HG03457 (cell line): ENCODE data around the gene FAM234B.
A peak's percentile ranks its signal among the peaks of the same experiment; 100 is the strongest.

Source experiments
- ATAC-seq: cut with Tn5 transposase; IDR thresholded peaks from one replicate; pipeline ENCODE4 v1.9.1; 2021; ENCODE audit warnings: moderate number of reproducible peaks; ENCODE audit not compliant: unreplicated experiment

The FAM234B gene

DNA sequence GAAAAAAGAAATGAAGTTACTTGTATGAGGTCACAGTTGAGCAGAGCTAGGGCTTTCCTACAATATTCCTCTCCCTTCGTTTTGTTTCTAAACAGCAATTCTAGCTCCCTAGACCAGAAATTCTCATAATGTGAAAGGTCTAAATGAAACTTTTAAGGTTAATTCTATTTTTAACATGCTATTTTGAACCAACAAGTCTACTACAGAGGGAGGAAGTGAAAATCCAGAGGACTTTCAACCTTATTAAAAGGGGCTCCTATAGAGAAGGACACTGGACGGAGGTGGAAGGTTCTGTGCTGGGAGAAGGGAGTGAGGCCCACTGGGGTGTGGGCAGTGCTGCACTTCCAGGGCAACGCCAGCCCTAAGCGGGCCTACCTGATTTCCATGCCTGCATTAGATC is 45.9 kb downstream of the FAM234B start:
- ATAC-seq = no peak

- no peak for ATAC-seq
These were observed 47.7 kb downstream of the FAM234B start for GRCh38 chr12:13091832-13092231.

- no peak for ATAC-seq
These were observed 49.1 kb downstream of the FAM234B start for GRCh38 chr12:13093191-13093847.

- ATAC-seq = no peak
These were observed 49.7 kb downstream of the FAM234B start for GRCh38 chr12:13093848-13094220.

DNA sequence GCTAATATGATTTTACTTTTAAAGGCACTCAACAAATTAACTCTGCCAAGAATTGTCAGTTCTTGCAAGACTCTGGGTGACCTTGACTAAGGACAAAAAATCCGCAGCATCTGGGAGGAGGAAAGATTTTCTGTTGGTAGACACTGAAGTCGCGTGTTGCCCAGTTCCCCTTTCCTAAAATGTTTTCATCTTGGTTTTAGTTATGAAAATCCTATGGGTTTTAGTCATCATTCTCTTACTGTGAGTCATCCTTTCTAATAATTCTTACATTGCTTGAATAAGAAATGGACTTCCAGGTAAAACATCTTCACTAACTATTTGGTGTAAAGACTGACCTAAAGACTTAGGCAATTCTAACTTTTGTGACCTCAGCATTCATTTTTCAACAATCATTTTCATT is 50.2 kb downstream of the FAM234B start:
- ATAC-seq = no peak

- ATAC-seq = no peak
These were observed 51.2 kb downstream of the FAM234B start for GRCh38 chr12:13095266-13095995.

- ATAC-seq = no peak
These were observed 53.4 kb downstream of the FAM234B start for GRCh38 chr12:13097491-13098011.

- no peak for ATAC-seq
These were observed 55.1 kb downstream of the FAM234B start for GRCh38 chr12:13099066-13099843.

- no peak for ATAC-seq
These were observed 55.8 kb downstream of the FAM234B start for GRCh38 chr12:13099844-13100604.

GRCh38 chr12:13100605-13100881 is 56.4 kb downstream of the FAM234B start:
- ATAC-seq = no peak

DNA sequence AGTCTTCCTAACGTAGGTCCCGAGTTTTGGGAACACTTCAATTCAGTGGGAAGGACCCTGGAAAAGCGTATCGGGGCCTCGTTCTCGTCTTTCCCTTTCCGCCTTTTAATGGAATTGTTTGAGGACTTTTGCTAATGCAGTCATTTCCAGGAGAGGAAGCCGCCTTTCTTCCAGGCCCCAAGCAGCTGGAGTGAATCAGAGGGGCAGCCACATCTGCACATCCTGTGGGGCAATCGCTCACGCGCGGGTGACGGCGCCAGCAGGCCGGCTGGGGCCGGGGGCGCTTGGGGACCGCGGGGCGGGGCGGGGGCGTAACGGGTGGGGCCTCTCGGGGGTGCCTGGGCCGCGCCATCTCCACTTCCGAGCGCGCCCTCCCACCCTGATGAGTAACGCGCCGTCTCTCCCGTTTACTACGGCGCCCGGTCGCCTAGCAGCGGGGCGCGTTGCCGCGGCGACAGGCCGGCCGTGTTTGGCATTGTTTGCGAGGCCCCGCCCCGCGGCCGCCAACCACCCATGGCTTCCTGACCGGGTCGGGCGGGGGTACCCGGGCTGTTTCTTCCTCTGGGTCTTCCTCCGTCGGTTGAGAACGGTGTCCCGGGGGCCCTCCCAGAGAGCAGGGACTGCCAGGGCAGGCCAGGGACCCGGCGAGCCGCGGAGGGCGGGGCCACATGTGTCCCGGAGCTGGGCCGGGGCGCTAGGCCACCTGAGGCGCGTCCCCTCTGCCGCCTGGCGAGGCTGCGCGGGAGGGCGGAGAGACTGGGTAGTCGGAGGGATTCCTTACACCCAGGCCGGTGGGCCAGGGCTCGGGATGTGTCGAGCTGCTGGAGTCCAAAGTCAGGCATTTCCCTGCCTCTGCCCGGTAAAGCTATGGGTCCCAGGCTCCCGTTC is 56.9 kb downstream of the FAM234B start:
- peak; percentile 77 for ATAC-seq

DNA sequence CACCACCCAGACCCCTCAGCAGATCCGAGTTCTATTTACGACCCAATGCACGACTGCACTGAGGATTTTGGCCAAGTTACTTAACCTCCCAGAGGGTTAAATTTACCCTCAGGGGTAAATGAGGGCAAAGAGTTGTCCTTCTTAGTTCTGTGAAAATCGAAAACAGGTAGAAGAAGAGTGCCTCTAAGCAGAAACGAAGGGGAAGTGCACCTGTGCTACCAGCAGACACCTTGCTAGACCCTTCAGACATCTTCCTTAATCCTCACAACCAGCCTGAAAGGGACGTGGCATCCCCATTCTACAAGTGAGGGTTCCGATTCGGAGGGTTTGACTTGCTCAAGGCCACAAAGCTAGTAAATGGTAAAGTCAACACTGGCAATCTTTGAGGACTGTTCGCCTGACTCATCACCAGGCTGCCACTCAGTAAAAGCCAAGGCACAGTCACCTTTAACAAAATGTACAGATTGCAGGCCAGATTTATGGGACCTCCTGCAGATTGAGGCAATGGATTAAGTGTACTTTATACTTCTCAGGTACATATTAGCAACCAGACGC is 57.7 kb downstream of the FAM234B start:
- no peak for ATAC-seq

DNA sequence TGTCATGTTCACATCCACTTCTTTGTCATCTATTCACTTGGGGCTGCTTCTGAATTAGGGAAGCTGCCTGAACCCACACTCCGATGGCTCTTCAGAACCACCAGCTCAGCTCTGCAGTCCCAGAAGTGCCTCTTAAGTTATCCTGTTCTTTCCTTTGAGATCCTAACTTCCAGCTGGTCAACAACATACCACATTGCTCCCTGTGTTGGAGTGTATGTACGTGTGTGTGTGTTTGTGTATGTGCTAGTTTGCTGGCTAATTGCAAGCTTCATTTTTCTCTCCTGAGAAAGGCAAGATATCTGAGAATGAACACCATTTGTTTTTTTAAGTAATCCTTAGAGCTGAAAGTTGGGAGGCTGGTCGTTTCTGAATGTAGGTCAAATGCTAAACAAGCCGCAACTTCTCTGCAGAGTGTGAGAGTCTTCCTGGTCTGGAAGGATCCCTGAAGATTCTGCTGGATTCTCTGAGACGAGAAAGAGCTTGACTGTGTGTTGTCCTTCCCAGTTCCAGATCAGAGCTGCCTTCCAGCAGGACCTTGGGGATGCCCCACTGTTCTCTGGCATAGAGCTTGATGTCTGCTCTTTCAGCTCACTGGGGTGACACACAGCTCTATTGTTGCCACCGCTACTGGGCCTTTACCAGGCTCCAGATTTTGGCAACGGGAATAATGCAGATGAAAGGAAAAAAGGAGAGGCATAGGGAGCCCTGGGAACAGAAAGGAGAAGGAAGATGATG is 58.4 kb downstream of the FAM234B start:
- no peak for ATAC-seq

- ATAC-seq = no peak
These were observed 59.3 kb downstream of the FAM234B start, which contains the start of gene GSG1 for GRCh38 chr12:13103391-13104033. Gene GSG1, minus strand, starts transcription at chr12:13103667. Its CDS starts 155 bp downstream, at chr12:13103512.

- no peak for ATAC-seq
These were observed 60.2 kb downstream of the FAM234B start for GRCh38 chr12:13104409-13104808.

DNA sequence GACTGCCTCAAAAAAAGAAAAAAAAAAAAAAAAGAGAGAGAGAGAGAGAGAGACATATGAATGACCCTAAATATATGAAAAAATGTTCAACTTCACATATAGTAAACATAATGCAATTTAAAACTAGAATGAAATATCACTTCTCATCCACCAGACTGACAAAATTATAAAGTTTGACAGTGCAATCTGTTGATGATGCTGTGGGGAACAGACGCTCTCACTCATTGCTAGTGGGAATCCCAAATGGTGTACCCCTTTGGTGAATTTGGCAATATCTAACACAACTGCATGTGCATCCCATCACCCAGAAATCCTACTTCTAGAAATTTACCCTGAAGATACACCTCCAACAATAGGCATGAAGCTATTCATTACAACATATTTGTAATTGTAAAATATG is 61.6 kb downstream of the FAM234B start:
- ATAC-seq = no peak

GRCh38 chr12:13106666-13107065 is 62.5 kb downstream of the FAM234B start:
- ATAC-seq = no peak

- no peak for ATAC-seq
These were observed 68.8 kb downstream of the FAM234B start for GRCh38 chr12:13112968-13113367.
